Prostate gland (tissue), 2 donors: ENCODE data around the gene PDLIM7.

Experiments used
- POLR2A ChIP-seq: fragments of 450-650 bp; IDR thresholded peaks from one replicate; pipeline ENCODE4 v1.6.1; 2016; ENCODE audit warnings: antibody characterized with exemption, mild to moderate bottlenecking
- POLR2AphosphoS5 ChIP-seq: sonication (generic); formaldehyde crosslinking; IDR thresholded peaks from one replicate; pipeline ENCODE4 v1.6.1; 2017; ENCODE audit warnings: antibody characterized with exemption
- TF ChIP-seq, protein P1 (sequence below), 4 experiments: fragments of 200-600 bp in 2 of 4; fragments of 450-650 bp in 2 of 4; sonication (generic) in 2 of 4; IDR thresholded peaks; 1 replicate in 3 of 4; 2 replicates in 1 of 4; pipeline ENCODE4 v1.5.1; 2016 to 2019; ENCODE audit warnings: antibody characterized with exemption in 4 of 4, mild to moderate bottlenecking in 2 of 4, moderate library complexity in 2 of 4

DNA sequence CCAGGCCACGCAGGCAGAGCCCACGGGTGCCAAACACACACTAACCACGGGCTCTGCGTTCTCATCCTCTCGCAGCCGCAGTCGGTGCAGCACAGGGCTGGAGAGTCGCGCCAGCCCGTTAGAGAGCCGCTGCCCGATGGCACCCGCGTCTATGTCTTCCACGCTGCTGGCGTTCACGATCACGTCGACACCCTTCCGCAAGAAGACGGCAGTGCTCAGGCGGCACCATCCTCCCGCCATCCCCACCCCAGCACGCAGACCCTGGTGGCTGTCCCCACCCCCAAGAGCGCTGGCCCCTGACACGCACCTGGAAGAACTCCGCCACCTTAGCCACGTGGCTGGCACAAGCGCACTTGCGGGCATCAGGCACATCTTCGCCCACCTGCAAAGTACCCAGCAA lies 30.0 kb downstream of the PDLIM7 start:
- TF ChIP-seq, protein P1, sequence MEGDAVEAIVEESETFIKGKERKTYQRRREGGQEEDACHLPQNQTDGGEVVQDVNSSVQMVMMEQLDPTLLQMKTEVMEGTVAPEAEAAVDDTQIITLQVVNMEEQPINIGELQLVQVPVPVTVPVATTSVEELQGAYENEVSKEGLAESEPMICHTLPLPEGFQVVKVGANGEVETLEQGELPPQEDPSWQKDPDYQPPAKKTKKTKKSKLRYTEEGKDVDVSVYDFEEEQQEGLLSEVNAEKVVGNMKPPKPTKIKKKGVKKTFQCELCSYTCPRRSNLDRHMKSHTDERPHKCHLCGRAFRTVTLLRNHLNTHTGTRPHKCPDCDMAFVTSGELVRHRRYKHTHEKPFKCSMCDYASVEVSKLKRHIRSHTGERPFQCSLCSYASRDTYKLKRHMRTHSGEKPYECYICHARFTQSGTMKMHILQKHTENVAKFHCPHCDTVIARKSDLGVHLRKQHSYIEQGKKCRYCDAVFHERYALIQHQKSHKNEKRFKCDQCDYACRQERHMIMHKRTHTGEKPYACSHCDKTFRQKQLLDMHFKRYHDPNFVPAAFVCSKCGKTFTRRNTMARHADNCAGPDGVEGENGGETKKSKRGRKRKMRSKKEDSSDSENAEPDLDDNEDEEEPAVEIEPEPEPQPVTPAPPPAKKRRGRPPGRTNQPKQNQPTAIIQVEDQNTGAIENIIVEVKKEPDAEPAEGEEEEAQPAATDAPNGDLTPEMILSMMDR (IDR thresholded peaks at IDR 0.05), result no peak
- TF ChIP-seq POLR2AphosphoS5 (no peak), POLR2A (no peak)
